ENCODE results near the gene ATM.

Gene ATM

GRCh38 chr11:108316061-108316460, 93.2 kb downstream of the ATM start:
- no peak overlapping the region for H3K4me3 ChIP-seq (ENCODE audit: low read depth, low read length)
- DNase-seq (ENCODE audit: low read depth): no peak
- in situ Hi-C loops (cut with HindIII; ENCODE audit: low sequenced_read_pairs): no loop called here
- TF ChIP-seq CTCF (IDR thresholded peaks at IDR 0.05; ENCODE audit: low read depth, low read length, missing control alignments): no peak

GRCh38 chr11:108319541-108320145, 96.8 kb downstream of the ATM start:
- in situ Hi-C loops (cut with HindIII; ENCODE audit: low sequenced_read_pairs): no loop called here
- DNase-seq (ENCODE audit: low read depth): no peak
- no peak for TF ChIP-seq CTCF (IDR thresholded peaks at IDR 0.05; ENCODE audit: low read depth, low read length, missing control alignments)
- H3K4me3 ChIP-seq (ENCODE audit: low read depth, low read length): no peak overlapping the region

GRCh38 chr11:108322666-108323065, 99.8 kb downstream of the ATM start:
- no peak for TF ChIP-seq CTCF (IDR thresholded peaks at IDR 0.05; ENCODE audit: low read depth, low read length, missing control alignments)
- H3K4me3 ChIP-seq (ENCODE audit: low read depth, low read length): no peak overlapping the region
- no peak for DNase-seq (ENCODE audit: low read depth)
- in situ Hi-C loops (cut with HindIII; ENCODE audit: low sequenced_read_pairs): no loop called here

DNA sequence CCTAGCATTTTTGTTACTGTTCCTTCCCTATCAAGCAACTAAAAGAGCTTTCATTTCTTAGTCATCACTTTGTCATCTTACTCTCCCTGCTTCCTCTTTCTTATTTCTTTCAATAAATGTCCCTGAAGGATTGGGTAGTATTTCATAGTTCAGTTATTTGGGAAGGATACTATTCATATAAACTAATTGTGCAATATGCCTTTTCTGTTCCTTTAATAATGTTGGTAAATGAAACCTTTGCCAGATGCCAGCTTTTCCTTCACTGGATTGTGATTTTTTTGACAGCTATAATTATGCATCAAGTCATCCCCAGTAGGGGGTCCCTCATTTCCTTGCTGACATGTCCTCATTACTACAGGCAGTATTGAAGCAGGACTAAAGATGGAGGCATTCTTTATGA, 101.7 kb downstream of the ATM start:
- H3K4me3 ChIP-seq (ENCODE audit: low read depth, low read length): no peak overlapping the region
- TF ChIP-seq CTCF (IDR thresholded peaks at IDR 0.05; ENCODE audit: low read depth, low read length, missing control alignments): no peak
- DNase-seq (ENCODE audit: low read depth): no peak
- in situ Hi-C loops (cut with HindIII; ENCODE audit: low sequenced_read_pairs): no loop called here

- in situ Hi-C loops (cut with HindIII; ENCODE audit: low sequenced_read_pairs): no loop called here
- no peak for DNase-seq (ENCODE audit: low read depth)
- no peak overlapping the region for H3K4me3 ChIP-seq (ENCODE audit: low read depth, low read length)
- TF ChIP-seq CTCF (IDR thresholded peaks at IDR 0.05; ENCODE audit: low read depth, low read length, missing control alignments): no peak
Measured at GRCh38 chr11:108333403-108333899, 110.6 kb downstream of the ATM start.

DNA sequence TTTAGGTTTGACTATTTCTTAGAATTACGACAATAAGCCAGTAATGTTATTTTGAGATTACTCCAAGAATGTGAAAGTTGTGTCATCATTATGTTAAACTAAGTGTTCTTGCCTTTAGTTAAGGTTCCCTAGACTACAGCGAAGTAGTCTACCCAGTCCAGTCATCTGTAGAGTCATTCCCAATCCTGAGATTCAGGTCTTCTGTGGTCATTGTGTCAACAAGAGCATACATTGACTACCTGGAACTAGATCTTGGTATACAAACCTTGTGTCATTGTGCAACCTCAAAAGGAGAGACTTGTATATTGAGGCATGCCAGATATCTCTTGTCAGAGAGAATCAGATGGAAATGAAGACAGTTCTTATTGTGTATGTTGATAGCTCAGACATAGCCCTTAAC, 115.9 kb downstream of the ATM start:
- no peak overlapping the region for H3K4me3 ChIP-seq (ENCODE audit: low read depth, low read length)
- TF ChIP-seq CTCF (IDR thresholded peaks at IDR 0.05; ENCODE audit: low read depth, low read length, missing control alignments): no peak
- in situ Hi-C loops (cut with HindIII; ENCODE audit: low sequenced_read_pairs): no loop called here
- DNase-seq (ENCODE audit: low read depth): no peak

All from astrocyte of the cerebellum (primary cell).